ENCODE data around the gene MAGEA11.

GRCh38 chrX:149759824-149760223 is 48.0 kb downstream of the MAGEA11 start:
- no peak for TF ChIP-seq POLR2A (IDR thresholded peaks at IDR 0.05; ENCODE audit: low read depth)
- no peak for TF ChIP-seq POLR2AphosphoS5 (IDR thresholded peaks at IDR 0.05)
